PC-3 (cell line): ENCODE data around the gene CDK7. TPM values are rescaled to one million over a fixed set of nuclear protein-coding genes. Genes with fewer than 3 reads are reported as not detected.
"Not testable (repeated sequence)": the region's sequence is repeated elsewhere in the genome, so short reads cannot be mapped to it uniquely, and the experiment has no call there.

Source experiments
- ATAC-seq: fragments of 200-7000 bp; cut with Tn5 transposase; 2 replicates; pipeline ENCODE4 v1.9.1; 2020; ENCODE audit warnings: mild to moderate bottlenecking, moderate library complexity
- BruUV-seq: library from RNA; stranded (reverse); fragments of 400-500 nt; replicated peaks from 2 replicates; lab custom pipeline; 2021; lab: Mats Ljungman, UMichigan
- CTCF ChIA-PET: fragments of 300-600 bp; sonication (Branson Sonifier 250); formaldehyde crosslinking; loops from one replicate; lab custom pipeline; 2022; ENCODE audit warnings: antibody characterized with exemption; lab: Charles Lee
- POLR2A ChIA-PET: fragments of 300-600 bp; sonication (Branson Sonifier 250); formaldehyde crosslinking; loops from one replicate; lab custom pipeline; 2022; ENCODE audit warnings: antibody characterized with exemption; ENCODE audit not compliant: unreplicated experiment; lab: Charles Lee
- DNase-seq: peaks from one replicate; pipeline ENCODE4 v3.0.0-alpha.2; 2015
- H2AFZ ChIP-seq: fragments of 300-600 bp; sonication (generic); 2 replicates; pipeline ENCODE4 v1.6.0; 2016; ENCODE audit warnings: antibody characterized with exemption, low read length
- H3F3A ChIP-seq: fragments of 300-600 bp; sonication (generic); one replicate; pipeline ENCODE4 v1.6.0; 2017; ENCODE audit warnings: antibody characterized with exemption, low read length, control low read depth, mild to moderate bottlenecking; ENCODE audit not compliant: unreplicated experiment
- H3K27ac ChIP-seq: fragments of 300-600 bp; sonication (generic); 2 replicates; pipeline ENCODE4 v1.5.1; 2016; ENCODE audit warnings: mild to moderate bottlenecking, low read length
- H3K27me3 ChIP-seq: fragments of 300-600 bp; sonication (generic); 2 replicates; pipeline ENCODE4 v1.6.1; 2016; ENCODE audit warnings: low read length, mixed read lengths
- H3K36me3 ChIP-seq: fragments of 300-600 bp; sonication (generic); 2 replicates; pipeline ENCODE4 v1.6.1; 2016; ENCODE audit warnings: low read depth, mixed run types, low read length, mixed read lengths
- H3K4me1 ChIP-seq: fragments of 300-600 bp; sonication (generic); 2 replicates; pipeline ENCODE4 v1.5.1; 2016; ENCODE audit warnings: low read length; ENCODE audit not compliant: insufficient read depth
- H3K4me2 ChIP-seq: fragments of 300-600 bp; sonication (generic); 2 replicates; pipeline ENCODE4 v1.6.0; 2016; ENCODE audit warnings: low read length
- H3K4me3 ChIP-seq: fragments of 300-600 bp; sonication (generic); 2 replicates; pipeline ENCODE4 v1.5.1; 2016; ENCODE audit warnings: mild to moderate bottlenecking, low read length, mixed read lengths
- H3K79me2 ChIP-seq: fragments of 300-600 bp; sonication (generic); 2 replicates; pipeline ENCODE4 v1.6.1; 2017; ENCODE audit warnings: low read length, mixed read lengths
- H3K9ac ChIP-seq: fragments of 300-600 bp; sonication (generic); 2 replicates; pipeline ENCODE4 v1.6.0; 2016; ENCODE audit warnings: mild to moderate bottlenecking, low read length
- H3K9me2 ChIP-seq: fragments of 300-600 bp; sonication (generic); replicated peaks from 2 replicates; pipeline ENCODE4 v1.6.1; 2016; ENCODE audit warnings: mixed run types, low read length, mixed read lengths
- H3K9me3 ChIP-seq: fragments of 300-600 bp; sonication (generic); 2 replicates; pipeline ENCODE4 v1.6.1; 2016; ENCODE audit warnings: low read length, mixed read lengths
- H4K20me1 ChIP-seq: fragments of 300-600 bp; sonication (generic); 2 replicates; pipeline ENCODE4 v1.6.1; 2016; ENCODE audit warnings: low read length, mixed read lengths
- CTCF ChIP-seq: fragments of 300-600 bp; sonication (generic); conservative IDR thresholded peaks from 2 replicates; pipeline ENCODE4 v1.5.1; 2017; ENCODE audit warnings: antibody characterized with exemption, low read depth, mild to moderate bottlenecking, low read length
- EZH2 ChIP-seq: fragments of 300-600 bp; sonication (generic); IDR thresholded peaks from one replicate; pipeline ENCODE4 v1.6.1; 2017; ENCODE audit warnings: antibody characterized with exemption, mild to moderate bottlenecking, low read length; ENCODE audit not compliant: unreplicated experiment
- EZH2phosphoT487 ChIP-seq: fragments of 300-600 bp; sonication (generic); IDR thresholded peaks from 2 replicates; pipeline ENCODE4 v1.6.1; 2018; ENCODE audit warnings: mild to moderate bottlenecking, antibody characterized with exemption, low read length, borderline replicate concordance
- intact Hi-C: fragments of 100-400 bp; cut with micrococcal nuclease; formaldehyde crosslinking; loops from 2 replicates; pipeline ENCODE4 v1.9.0; 2023
- total RNA-seq: library from RNA; depleted of rRNA; stranded (reverse); fragments of >200 nt; gene quantifications from 2 replicates; pipeline ENCODE4 v1.2.3, GENCODE V29; 2014

Gene CDK7
- total RNA-seq, 1 experiment from 2014 or later = 26.6 TPM

GRCh38 chr5:69217151-69217511 lies 17.6 kb upstream of the CDK7 start:
- H3K79me2 ChIP-seq = peaks cover 25% of the 10 kb centered on the region
- H3F3A ChIP-seq = no peaks in the 10 kb centered on the region
- no peak for ATAC-seq
- H3K4me2 ChIP-seq = peak overlapping the region; percentile 92
- intact Hi-C loops = no loop called here
- H3K36me3 ChIP-seq = no peaks in the 10 kb centered on the region
- CTCF ChIA-PET = interaction anchor here (0.6 kb wide), 1 partner anchor 124 kb away, joined by 4 read pairs; no protein-coding TSS in a partner anchor
- no peak overlapping the region for H3K27ac ChIP-seq
- H2AFZ ChIP-seq = peak overlapping the region; percentile 100
- H4K20me1 ChIP-seq = no peaks in the 10 kb centered on the region
- POLR2A ChIA-PET = no interaction called here
- no peaks in the 10 kb centered on the region for H3K27me3 ChIP-seq
- peak overlapping the region; percentile 82 for H3K9ac ChIP-seq
- no peaks in the 10 kb centered on the region for H3K9me3 ChIP-seq
- DNase-seq = no peak
- no peak for TF ChIP-seq CTCF
- TF ChIP-seq EZH2 = no peak
- no peak for TF ChIP-seq EZH2phosphoT487
- peak overlapping the region; percentile 96 for H3K4me3 ChIP-seq
- H3K9me2 ChIP-seq = no peaks in the 10 kb centered on the region
- TSS peak; percentile 96 for BruUV-seq
- peaks cover 14% of the 10 kb centered on the region for H3K4me1 ChIP-seq

GRCh38 chr5:69217548-69218526 lies 16.8 kb upstream of the CDK7 start:
- Histone ChIP-seq H3K9ac (peak overlapping the region; percentile 82), H3K4me2 (peak overlapping the region; percentile 92), H3K9me2 (no peaks in the 10 kb centered on the region), H3K27me3 (no peaks in the 10 kb centered on the region), H3K9me3 (no peaks in the 10 kb centered on the region), H3K36me3 (no peaks in the 10 kb centered on the region), H3K79me2 (peaks cover 25% of the 10 kb centered on the region), H3K4me1 (peaks cover 14% of the 10 kb centered on the region), H4K20me1 (no peaks in the 10 kb centered on the region), H3K27ac (peak overlapping the region; percentile 43; the same call in 1 of the 2 replicates), H3K4me3 (peak overlapping the region; percentile 96), H3F3A (no peaks in the 10 kb centered on the region), H2AFZ (peak overlapping the region; percentile 100)
- intact Hi-C loops = no loop called here
- ATAC-seq = peak; percentile 96
- DNase-seq = peak; percentile 88
- TF ChIP-seq EZH2 (no peak), CTCF (no peak), EZH2phosphoT487 (no peak)
- CTCF ChIA-PET = interaction anchor here (0.6 kb wide), 1 partner anchor 125 kb away, joined by 4 read pairs; no protein-coding TSS in a partner anchor
- TSS peak; percentile 66 for BruUV-seq
- POLR2A ChIA-PET = no interaction called here

- no TSS peak for BruUV-seq
- Histone ChIP-seq H3K9me2 (no peaks in the 10 kb centered on the region), H3K79me2 (peaks cover 25% of the 10 kb centered on the region), H4K20me1 (no peaks in the 10 kb centered on the region), H3K9me3 (no peaks in the 10 kb centered on the region), H3K9ac (no peak overlapping the region), H3F3A (no peaks in the 10 kb centered on the region), H3K4me3 (no peak overlapping the region), H3K36me3 (no peaks in the 10 kb centered on the region), H3K4me1 (peaks cover 7% of the 10 kb centered on the region; the same call in 1 of the 2 replicates), H2AFZ (no peak overlapping the region), H3K4me2 (no peak overlapping the region), H3K27ac (no peak overlapping the region), H3K27me3 (no peaks in the 10 kb centered on the region)
- ChIA-PET POLR2A (no interaction called here), CTCF (interaction anchor here (0.5 kb wide), 1 partner anchor 20 kb away, joined by 11 read pairs; no protein-coding TSS in a partner anchor)
- DNase-seq = no peak
- no peak for TF ChIP-seq EZH2
- no peak for TF ChIP-seq EZH2phosphoT487
- no peak for TF ChIP-seq CTCF
- ATAC-seq = no peak
- intact Hi-C loops = no loop called here
Observed at GRCh38 chr5:69219939-69220338, 14.7 kb upstream of the CDK7 start.

GRCh38 chr5:69220371-69220770 lies 14.3 kb upstream of the CDK7 start:
- H3K4me2 ChIP-seq, H3K27ac ChIP-seq, CTCF ChIA-PET, H4K20me1 ChIP-seq, H3K9me3 ChIP-seq, H3K9me2 ChIP-seq, H3K27me3 ChIP-seq, H3K4me1 ChIP-seq, DNase-seq, intact Hi-C loops, H3K9ac ChIP-seq, BruUV-seq, ATAC-seq, POLR2A ChIA-PET, H3F3A ChIP-seq, H3K4me3 ChIP-seq, H2AFZ ChIP-seq, H3K36me3 ChIP-seq: not testable (repeated sequence)
- peaks cover 25% of the 10 kb centered on the region for H3K79me2 ChIP-seq
